CD4-positive, alpha-beta T cell treated with Interleukin-6 at 100 ng/mL for 8 hours (primary cell): Measurements from ENCODE around the gene CMPK1.
"Not testable (repeated sequence)": the region's sequence is repeated elsewhere in the genome, so short reads cannot be mapped to it uniquely, and the experiment has no call there.

Experiments
- DNase-seq: peaks from one replicate; pipeline ENCODE4 v3.0.0-alpha.2; 2020; ENCODE audit warnings: mixed read lengths, low spot score

CMPK1 gene, protein sequence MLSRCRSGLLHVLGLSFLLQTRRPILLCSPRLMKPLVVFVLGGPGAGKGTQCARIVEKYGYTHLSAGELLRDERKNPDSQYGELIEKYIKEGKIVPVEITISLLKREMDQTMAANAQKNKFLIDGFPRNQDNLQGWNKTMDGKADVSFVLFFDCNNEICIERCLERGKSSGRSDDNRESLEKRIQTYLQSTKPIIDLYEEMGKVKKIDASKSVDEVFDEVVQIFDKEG

DNA sequence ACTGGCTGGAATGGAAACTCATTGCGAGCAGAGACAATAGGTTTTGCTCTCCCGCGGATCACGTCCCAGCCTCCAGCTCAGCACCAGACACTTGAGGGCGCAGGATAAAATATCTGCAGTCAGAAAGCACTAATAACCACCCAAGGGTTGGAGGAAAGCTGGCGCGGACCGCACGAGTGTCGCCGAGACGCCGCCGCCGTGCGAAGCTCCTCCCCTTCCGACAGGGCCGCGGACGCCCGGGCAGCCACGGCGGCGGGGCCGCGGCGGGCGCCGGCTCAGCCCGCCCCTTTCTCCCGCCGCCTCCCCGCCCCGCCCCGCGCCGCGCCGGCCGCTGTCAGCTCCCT lies at the start of gene CMPK1:
Gene CMPK1, plus strand, starts transcription at position 213 of the 344 bp plus-strand sequence. CDS start 156 bp downstream, outside the sequence.
- DNase-seq, result peak; percentile 75

DNA sequence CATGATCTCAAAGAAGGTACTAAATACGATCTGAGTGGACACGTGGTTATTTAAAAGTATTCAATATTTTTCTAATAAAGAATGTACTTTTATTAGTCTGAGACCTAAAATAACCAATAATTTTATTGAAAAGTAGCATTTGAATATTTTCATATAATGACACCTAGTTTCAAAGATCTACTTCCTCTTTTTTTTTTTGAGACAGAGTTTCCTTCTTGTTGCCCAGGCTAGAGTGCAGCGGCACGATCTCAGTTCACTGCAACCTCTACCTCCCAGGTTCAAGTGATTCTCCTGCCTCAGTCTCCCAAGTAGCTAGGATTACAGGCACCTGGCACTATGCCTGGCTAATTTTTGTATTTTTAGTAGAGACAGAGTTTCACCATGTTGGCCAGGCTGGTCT lies 45.5 kb upstream of the CMPK1 start:
- not testable (repeated sequence) for DNase-seq

DNA sequence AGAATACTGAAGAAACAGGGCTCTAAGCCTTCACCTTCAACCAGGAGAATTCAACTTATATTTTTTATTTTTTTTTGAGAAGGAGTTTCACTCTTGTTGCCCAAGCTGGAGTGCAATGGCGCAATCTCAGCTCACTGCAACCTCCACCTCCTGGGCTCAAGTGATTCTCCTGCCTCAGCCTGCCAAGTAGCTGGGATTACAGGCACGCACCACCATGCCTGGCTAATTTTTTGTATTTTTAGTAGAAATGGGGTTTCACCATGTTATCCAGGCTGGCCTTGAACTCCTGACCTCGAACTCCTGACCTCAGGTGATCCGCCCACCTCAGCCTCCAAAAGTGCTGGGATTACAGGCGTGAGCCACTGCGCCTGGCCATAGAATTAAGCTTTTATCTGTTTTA lies 38.7 kb upstream of the CMPK1 start:
- not testable (repeated sequence) for DNase-seq

DNA sequence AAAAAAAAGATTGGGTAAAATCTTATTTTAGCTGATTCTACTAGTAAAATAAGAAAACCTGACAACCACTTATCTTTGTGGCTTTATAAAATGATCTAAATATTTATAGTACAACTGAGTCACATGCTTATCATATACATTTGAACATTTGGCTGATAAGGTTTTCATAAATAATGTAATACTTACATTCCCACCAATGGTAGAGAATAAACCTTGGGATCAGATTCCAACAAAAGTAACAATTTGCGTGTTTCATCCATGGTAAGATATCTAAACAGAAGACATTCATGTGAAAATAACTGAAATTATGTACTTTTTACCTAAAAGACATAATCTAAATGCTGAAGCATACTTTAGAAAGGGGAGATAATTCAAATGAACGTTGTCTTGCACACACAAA lies 38.0 kb upstream of the CMPK1 start:
- no peak for DNase-seq

DNA sequence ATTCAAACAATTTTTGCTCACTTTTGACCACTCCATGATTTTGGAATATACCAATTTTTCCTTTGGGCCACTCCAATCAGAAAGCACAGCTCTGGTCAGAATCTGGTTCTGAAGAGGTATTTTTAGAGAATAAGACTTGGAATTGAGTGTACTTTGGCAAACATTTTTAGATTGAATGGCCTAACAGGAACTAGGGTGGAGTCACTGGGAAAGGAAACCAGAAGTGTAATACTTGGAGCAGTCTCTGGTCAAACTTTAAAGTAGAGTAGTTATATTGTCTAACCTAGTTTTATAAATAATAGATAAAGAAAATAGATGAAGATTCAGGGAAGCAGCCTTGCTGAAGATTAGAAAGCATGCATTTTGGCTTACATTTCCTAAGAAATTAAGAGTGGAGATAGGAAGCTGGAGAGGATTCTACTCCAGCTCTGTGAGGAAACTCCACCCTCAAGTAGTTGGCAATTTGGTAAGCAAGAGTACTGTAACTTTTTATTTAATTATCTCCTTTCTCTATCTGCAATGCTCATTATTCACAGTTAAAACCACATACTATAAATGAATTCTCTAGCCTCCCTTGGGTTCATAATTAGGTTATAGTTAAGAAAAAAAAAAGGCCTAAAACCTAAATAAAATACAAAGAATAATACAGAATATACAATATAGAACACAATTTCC lies 35.4 kb upstream of the CMPK1 start:
- no peak for DNase-seq

DNA sequence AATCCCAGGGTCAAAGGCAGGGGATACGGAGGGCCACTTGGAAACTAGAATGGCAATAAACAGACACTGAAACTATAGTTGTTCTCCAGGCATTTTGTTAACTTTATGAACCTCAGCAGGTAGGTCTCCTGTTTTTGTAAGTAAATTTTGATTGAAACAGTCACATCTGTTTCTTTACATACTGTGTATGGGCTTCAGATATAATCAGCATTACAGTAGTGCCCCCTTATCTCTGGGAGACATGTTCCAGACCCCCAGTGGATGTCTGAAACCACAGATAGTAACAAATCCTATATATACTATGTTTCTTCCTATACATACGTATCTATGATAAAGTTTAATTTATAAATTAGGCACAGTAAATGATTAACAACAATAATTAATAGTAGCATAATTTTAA lies 31.1 kb upstream of the CMPK1 start:
- DNase-seq, result no peak

DNA sequence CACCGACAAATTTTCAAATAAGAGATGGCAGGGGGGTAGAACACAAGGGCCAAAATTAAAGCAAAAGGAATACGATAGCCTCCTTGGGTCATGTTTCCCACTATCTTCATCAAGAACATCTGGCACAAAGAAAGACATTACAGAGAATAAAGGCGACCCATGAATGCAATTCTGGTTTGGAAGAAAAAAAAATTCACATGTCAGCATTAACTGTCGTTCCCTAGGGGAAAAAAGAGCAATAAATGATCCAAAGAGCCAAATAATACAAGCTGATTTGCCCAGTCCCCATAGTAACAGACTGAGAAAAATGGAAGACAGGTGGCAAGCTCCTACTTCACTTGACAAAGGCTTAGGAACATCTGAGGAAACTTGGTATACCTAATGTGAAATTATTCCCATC lies 24.2 kb upstream of the CMPK1 start:
- no peak for DNase-seq

DNA sequence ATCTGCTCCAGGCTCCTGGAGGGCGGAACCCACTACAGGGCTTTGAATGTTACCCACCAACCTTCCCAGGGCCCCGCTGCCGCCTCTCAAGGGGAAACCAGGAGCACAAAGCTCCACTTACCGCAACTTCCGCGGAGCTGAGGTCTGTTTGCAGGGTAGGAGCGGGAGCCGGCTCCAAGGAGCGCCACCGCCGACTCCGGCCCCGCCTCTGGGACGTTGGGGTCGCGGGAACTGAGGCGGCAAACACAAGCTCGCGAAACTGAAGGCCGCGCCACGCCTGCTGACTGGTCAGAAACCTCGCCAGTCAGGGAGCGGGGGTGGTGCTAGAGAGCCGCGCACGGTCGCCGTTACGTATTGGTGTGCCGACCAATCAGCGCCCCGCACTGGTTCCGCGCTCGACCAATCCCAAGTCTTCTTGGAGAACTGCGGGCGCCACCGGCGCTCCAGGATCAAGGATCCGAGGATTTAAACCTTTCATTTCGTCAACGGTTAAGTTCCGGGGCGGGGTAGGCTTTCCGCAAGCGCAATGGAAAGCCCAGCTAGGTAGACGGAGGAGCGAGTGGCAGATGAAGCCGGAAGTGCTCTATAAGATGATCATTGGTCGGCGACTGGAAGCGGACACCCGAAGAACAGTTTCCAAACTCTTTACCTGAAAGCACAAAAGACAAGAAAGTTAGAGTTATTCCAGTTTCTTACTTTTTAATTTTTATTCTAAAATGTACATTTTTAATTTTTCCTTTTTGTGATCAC lies 19.5 kb upstream of the CMPK1 start, which contains the start of gene STIL:
Gene STIL, minus strand, starts transcription at position 233 of the 750 bp plus-strand sequence. CDS start 3,828 bp downstream, outside the sequence.
- DNase-seq, result peak; percentile 97

DNA sequence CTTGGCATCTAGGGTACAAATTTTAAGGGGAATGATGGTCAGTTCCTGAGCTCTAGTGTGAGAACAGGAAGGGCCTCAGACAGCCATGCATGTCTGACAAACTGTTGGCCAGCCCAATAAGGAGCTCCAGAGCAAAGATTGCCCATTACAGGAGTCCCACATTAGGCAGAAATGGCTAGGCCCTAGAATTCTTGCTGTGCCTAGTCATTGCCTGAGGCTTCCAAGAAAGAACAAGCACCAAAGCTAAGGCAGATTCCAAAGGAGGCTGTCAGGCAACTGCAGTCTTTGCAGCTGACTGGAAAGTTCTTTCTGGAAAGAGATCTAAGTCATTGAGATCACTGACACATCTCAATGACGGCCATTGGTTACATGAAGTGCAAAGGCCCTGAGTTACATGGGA lies 15.7 kb upstream of the CMPK1 start:
- no peak for DNase-seq

DNA sequence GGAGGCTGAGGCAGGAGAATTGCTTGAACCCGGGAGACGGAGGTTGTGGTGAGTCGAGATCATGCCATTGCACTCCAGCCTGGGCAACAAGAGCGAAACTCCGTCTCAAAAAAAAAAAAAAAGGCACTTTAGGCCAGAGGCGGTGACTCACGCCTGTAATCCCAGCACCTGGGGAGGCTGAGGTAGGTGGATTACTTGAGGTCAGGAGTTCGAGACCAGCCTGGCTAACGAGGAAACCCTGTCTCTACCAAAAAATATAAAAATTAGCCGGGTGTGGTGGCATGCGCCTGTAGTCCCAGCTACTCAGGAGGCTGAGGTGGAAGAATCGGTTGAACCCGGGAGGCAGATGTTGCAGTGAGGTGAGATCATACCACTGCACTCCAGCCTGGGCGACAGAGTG lies 13.6 kb upstream of the CMPK1 start:
- not testable (repeated sequence) for DNase-seq

DNA sequence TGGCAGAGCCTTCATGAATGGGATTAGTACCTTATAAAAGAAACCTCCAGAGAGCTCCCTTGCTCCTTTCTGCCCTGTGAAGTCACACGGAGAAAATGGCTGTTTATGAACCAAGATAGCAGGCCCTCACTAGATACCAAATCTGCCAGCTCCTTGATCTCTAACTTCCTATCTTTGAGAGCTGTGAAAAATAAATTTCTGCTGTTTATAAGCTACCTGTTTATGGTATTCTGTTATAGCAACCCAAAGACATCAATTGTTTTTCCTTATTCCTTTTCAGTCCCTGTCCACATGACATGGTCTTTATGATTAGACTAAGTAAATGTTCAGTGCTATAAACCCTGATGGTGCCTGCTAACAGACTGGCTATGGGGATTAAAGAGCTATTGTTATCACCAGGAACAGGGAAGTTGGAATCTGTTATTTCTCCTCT lies 10.0 kb upstream of the CMPK1 start:
- no peak for DNase-seq

DNA sequence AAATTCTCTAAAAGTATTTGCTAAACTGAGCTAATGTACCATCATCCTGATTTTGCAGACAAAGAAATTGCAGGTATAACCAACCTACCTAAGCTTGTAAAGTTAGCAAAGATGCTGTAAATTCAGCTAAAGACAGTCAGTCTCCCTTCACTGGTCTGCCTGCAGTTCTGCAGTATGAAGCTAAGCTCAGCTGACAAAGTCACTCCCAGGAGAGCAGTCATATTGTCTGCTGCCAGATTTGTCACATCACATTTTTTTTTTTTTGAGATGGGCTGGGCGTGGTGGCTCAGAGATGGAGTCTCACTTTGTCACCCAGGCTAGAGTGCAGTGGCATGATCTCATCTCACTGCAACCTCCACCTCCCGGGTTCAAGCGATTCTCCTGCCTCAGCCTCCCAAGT lies 8.9 kb upstream of the CMPK1 start:
- no peak for DNase-seq

DNA sequence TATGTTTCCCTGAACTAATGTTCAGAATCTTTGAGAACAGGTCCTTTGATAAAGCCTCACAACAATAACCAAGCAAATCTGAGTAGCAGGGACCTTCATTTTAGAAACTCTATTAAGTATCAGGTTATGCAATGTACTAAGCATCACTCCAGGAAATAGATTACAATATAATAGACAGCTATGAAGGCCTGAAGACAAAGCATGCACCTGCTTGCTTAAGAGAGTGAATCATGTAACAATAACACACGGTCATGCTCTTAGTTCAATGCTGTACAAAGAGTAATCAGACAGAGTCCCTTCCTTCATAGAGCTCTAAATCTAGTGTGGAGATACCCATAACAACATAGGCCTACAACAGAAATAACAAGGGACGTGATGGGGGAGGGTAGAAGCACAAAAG lies 8.1 kb upstream of the CMPK1 start:
- no peak for DNase-seq

DNA sequence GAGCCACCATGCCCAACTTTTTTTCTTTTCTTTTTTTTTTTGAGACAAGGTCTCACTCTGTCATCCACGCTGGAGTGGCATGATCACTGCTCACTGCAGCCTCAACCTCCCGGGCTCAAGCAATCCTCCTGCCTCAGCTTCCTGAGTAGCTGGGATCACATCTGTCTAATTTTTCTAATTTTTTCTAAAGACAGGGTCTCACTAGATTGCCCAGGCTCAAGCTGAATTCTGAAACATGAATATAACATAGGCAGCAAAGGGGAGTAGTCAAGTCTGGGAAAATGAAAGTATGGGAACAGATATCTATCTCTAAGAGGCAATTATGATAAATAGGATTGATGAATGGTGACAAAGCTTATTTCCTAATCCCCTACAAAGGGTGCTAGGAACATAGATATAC lies 7.3 kb upstream of the CMPK1 start:
- no peak for DNase-seq

DNA sequence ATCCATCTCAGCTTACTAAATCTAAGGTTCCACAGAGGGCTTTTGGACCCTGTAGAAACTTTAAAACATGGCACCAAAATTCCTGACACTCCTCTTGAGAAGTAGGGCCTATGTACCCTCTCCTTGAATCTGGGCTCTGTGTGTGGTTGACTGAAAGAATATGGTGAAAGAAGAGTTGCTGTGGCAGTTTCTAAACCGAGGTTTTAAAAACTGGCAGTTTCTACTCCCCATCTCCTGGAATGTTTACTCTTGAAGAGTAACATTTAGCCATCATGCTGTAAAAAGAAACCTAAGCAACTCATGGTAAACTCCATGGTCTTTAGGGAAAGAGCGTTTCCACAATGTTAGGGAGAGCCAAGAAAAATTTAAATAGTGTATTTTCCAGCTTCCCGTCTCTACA lies 4.6 kb upstream of the CMPK1 start:
- no peak for DNase-seq

DNA sequence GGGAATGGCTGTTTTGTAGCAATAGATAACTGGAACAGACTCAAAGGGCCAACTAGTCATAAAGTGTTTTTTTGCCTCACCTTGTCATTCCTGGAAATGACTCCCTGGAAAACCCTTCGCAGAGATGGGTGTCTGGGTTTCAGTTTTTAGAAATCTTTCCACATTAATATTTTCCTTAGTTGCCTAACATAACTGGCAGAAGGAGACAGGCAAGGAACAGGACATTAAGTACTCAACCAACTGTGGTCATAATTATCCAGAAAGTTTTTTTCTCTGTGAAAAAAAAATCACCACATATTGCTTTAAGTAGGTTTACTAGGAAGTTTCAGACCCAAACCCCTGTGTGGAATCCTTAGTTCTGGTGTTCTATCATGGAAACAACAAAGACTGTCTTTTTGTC lies 3.4 kb upstream of the CMPK1 start:
- no peak for DNase-seq

DNA sequence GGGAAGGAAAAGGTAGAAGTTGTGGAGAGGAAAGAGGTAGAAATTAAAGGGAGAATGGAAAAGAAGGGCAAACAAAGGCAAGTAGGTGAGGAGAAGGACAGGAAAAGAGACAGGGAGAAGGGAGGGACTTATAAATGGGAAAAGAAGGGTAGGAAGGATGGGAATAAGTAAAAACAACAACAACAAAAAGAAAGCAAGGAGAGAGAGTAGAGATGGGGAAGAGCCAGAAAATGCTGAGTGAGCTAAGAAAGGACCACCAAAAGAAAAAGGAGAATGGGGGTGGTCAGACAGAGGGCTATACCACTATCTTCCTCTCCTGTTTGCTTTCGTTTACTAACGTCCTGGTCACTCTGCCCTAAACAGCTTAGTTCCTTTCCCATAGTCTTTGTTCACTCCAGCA lies 1.7 kb upstream of the CMPK1 start:
- no peak for DNase-seq

DNA sequence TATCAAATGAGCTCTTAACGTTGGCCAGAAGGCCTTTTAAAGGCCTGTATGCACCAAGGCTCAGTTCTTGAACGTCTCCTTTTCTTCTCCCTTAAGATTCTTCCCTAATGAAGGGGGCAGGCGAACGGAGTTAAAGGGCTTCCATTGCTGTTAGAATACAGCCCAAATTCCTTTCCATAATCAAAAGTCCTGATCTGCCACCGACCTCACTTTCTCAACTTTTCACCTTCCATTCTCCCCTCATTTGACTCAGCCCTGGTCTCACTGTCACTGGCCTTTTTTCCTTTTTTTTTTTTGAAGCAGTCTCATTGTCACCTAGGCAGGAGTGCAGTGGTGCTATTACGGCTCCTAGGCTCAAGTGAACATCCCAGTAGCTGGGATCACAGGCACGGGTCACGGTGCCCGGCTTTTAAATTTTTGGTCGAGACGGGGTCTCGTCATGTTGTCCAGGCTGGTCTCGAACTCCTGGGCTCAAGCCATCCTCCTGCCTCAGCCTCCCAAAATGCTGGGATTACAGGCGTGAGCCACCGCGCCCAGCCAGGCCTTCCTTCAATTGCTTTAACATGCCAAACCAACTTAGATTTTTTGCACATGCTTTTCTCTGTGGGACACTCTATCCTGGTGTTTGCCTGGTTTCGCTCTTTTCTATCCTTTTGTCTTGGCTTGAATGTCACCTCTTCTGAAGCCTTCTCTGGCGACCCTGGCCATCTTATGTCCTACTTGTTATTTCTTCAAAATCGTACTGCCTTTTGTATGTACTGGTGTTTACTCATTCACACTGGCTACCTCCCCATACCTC lies 612 bp upstream of the CMPK1 start:
- no peak for DNase-seq

DNA sequence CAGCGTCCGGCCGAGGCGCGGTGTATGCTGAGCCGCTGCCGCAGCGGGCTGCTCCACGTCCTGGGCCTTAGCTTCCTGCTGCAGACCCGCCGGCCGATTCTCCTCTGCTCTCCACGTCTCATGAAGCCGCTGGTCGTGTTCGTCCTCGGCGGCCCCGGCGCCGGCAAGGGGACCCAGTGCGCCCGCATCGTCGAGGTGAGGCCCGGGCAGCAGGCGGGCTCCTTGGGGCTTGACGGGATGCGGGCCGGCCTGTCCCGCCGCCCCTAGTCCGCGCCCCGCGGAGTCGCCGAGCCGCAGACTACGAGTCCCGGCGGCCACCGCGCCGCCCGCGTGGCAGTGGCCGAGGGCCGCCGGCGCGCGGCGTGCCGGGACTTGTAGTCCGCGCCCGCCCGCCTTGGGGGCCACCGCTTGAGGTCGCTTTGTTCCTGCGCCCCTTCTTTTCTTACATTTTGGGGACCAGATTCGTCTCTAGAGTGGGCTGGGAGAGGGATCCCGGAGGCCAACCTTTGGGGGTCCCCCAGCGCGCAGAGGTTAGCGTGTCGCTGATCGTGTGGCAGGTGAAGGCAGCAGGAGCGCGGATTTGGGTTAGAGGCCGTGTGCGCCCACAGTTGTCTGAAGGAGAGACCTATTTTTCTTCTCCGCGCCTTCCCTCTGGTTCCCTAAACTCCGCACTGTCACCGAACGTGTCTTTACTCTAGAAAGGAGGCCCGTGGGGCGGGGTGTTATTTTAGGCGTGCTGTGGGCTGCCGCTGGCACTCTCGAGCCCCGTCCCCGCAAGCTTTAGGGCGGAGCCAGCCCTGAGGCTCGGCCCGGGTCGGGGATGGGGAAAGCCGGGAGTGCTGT lies 553 bp downstream of the CMPK1 start:
- peak; percentile 64 for DNase-seq

DNA sequence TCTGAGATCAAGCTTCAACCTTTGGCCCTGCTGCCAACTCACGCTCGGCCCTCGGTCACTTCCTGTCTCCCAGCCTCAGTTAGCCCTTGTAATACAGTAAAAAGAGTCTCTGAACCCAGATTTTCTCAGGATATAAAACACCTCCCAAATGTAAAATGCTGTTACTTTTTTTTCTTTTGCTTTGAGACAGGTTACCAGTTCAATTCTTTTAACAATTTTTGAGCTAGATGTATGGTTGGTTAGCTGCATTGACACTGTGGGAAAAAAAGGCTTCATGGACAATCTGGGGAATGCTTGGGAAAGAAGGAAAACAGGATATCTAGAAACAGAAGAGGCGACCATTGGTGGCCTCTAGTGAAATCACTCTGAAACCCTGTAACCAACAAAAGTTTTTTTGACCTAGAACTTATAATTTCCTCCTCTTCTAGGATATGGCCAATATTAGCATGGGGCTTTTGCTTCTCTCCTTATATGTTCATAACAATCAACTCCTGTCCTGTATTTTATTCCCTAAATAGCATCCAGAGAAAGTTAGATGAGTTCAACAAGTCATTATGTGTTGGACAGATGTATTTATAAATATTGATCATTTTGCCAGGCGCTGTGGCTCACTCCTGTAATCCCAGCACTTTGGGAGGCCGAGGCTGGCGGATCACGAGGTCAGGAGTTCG lies 1.3 kb downstream of the CMPK1 start:
- no peak for DNase-seq

DNA sequence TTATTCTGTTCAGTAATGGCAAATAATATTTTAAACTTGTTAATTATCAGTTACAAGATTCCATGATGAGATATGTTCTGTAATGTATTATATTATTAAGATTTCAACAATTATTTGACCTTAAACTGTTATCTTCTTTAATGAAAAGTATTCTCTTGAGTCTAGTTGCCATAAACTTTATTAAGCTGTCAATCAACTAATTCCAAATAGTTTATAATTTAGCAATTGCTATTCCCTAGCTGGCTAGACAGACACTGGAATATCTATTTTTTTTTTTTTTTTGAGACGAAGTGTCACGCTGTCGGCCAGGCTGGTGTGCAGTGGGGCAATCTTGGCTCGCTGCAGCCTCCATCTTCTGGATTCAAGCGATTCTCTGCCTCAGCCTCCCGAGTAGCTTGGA lies 3.8 kb downstream of the CMPK1 start:
- no peak for DNase-seq
